NCI-H526 (cell line): ENCODE results near the gene ZFP1.

Experiments
- DNase-seq, 2 experiments: peaks; one replicate each; lab custom pipeline; 2025; lab: John Stamatoyannopoulos, UW

ZFP1 gene

DNA sequence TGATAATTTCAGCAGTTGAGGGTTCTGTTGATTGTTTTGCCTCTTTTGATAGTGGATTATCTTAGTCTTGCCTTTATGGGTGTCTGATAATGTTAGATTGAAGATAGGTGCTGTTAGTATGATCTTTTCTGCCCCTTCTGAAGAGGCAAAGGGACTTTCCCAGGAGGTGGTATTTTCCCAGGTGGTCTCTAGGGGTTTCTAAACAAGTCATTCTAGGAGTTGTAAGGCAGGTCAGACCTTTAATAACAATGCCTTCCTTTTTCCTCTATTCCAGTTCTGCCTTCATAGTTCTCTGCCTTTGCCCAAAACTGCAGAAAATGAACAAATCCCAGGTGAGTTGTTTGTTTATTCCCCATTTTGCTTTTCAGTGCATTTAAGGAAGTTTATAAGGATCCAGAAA is 4.3 kb downstream of the ZFP1 start:
- DNase-seq: no peak

DNA sequence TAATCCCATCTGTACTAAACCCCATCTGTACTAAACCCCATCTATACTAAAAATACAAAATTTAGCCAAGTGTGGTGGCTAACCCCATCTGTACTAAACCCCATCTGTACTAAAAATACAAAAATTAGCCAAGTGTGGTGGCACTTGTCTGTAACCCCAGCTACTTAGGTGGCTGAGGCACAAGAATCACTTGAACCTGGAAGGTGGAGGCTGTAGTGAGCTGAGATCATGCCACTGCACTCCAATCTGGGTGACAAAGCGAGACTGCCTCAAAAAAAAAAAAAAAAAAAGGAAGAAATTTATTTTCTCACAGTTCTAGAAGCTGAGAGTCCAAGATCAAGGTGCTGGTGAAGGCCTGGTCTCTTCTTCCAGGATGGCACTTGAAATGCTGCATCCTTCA is 12.1 kb downstream of the ZFP1 start:
- no peak for DNase-seq

DNA sequence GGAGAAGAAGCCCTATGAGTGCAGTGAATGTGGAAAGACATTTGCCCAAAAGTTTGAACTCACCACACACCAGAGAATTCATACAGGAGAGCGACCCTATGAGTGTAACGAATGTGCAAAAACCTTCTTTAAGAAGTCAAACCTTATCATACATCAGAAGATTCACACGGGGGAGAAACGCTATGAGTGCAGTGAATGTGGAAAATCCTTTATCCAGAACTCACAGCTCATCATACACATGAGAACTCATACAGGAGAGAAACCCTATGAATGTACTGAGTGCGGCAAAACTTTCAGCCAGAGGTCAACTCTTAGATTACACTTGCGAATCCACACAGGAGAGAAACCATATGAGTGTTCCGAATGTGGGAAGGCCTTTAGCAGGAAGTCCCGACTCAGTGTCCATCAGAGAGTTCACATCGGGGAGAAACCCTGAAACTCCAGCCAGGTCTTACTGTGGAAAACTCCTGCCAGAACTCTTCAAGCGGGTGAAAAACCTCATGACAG is 21.6 kb downstream of the ZFP1 start:
- no peak for DNase-seq

DNA sequence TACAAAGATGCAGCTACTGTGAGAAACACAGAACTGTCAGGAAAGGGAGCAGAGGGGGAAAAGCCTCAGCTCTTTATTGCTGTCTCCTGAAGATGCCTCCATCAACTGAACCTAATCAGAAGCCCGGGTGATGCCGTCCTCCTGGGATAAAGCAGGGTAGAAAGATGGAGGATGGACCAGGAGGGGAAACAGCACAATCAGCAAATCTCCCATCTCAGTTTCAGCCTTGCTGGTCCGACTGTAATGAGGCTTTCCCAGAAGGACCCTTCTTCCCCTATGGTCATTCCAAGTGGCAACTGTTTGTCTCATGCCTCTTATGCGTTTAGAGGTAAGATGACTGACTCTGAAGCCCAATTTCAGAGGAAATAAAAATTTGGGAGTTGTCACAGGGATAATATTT is 24.3 kb downstream of the ZFP1 start:
- DNase-seq: no peak

DNA sequence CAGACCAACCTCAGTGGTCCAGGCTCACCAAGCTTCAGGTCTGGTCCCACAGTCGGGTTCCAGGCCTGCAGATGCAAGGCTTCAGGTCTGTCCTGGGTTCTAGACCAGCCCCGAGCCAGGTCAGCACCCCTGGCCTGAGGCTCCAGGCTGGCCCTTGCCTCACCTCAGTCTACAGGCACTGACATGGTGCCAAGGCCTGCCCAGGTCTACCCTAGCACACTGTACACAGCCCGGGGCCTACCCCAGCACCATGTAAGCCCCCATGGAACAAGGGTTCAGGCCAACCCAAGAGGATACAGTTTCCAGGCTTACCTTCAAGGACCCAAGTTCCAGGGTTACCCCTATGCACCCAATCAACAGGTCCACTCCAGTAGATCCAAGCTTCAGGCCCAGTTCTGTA is 26.8 kb downstream of the ZFP1 start:
- DNase-seq: no peak

DNA sequence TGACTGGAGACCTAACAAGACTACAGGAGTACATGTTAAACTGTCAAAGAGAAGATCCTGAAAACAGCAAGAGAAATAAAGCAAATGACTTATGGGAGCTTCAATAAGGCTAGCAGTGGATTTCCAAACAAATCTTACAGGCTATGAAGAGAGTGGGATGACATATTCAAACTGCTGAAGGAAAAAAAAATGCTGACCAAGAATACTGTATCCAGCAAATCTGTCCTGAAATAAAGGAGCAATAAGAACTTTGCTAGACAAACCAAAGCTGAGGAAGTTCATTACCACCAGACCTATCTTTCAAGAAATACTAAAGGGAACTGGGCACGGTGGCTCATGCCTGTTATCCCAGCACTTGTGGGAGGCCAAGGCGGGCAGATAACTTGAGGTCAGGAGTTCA is 28.6 kb downstream of the ZFP1 start:
- no peak for DNase-seq

DNA sequence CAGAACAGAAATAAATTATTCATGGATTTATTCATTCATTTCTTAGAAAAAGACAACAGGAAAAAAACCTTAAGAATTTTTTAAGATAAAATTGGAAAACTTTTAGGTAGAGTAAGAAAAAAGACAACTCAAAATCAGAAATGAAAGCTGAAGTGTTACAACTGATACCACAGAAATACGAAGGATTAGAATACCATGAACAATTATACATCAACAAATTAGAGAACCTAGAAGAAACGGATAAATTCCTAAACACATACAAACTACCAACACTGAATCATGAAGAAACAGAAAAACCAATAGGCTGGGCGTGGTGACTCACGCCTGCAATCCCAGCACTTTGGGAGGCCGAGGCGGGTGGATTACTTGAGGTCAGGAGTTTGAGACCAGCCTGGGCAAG is 30.9 kb downstream of the ZFP1 start:
- no peak for DNase-seq

DNA sequence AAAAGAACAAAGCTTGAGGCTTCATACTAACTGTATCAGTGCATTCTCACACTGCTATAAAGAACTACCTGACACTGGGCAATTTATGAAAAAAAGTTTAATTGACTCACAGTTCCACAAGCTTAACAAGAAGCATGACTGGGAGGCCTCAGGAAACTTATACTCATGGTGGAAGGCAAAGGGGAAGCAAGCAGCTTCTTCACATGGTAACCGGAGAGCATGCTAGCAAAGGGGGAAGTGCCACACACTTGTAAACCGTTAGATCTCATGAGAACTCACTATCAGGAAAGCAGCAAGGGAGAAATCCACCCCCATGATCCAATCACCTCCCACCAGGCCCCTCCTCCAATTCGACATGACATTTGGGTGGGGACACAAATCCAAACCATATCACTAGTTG is 33.3 kb downstream of the ZFP1 start:
- DNase-seq: no peak

DNA sequence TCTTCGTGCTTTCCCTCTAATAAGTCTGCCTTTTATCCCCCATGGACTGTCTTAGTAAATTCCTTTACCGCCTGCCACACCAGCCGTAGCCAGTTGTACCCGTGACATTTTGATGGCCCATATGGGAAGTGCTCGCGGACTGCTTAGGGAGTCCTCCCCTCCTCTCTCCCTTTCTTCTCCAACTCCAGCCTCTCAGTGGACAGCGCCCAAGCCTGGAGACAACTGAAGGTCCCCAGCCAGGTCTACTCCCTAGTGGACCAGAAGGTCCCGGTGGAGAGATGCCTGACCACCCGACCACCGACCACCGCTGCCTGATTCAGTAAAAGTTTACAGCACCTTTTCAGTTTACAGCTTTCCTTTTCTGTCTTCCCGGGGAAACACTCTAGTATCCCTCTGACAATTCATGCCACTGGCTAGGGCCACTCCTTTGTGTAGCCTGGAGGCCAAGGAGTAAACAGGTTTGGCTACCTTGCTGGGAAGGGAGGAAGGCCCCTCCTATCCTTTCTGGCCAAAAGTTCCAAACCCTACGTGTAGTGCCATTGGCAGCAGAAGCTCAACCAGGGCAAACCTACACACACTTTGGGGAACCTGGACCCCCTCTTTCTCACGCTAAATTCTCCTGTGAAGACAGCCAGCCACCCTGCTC is 40.6 kb downstream of the ZFP1 start:
- no peak for DNase-seq

DNA sequence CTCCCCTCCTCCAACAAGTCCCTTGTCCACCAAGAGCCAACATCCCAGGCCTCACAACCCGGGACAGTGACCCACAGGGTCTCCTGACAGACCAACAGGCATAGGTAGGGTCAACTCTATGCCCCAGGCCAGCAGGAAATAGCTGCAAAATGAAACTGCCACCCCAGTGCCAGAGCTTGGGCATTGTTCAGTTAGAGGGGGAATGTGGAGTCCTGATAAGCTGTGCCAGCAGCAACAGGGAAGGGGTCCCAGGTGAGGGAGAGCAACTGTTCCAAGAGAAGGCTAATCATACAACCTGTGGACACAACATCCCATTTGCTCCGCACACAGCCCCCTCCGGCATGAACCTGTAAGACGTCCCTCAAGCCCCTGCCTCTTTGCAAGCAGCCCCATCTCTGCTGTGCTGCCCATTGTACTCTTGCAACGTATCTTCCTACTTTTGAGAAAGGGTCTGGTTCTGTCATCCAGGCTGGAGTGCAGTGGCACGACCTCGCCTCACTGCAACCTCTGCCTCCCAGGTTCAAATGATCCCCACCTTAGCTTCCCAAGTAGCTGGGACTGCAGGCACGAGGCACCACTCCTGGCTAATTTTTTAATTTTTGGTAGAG is 41.4 kb downstream of the ZFP1 start:
- no peak for DNase-seq

DNA sequence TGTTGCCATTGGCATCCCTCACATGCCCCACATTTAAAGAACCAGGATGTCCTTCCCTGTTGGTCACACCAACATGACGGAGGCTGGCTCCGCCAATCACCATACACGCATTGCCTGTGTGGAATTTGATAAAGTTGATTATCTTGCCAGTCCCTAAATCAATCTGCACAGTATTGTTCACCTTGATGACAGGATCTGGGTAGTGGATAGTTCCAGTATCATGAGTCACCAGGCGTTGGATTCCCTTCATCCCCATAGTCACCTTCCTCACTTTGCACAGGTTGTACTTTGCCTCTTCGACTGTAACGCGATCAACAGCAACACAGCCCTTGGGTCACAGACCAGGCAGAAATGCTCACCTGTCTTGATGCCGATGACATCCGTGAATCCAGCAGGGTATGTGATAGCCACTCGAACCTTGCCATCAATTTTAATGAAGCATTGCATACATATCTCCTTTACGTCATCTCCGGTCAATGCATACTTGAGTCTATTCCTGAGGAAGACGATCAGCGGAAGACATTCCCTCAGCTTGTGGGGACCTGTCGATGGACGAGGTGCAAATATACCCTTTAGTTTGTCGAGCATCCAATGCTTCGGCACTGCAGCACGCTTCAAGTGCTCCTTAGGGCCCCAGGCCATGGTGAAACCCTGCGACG is 44.4 kb downstream of the ZFP1 start:
- DNase-seq: no peak

DNA sequence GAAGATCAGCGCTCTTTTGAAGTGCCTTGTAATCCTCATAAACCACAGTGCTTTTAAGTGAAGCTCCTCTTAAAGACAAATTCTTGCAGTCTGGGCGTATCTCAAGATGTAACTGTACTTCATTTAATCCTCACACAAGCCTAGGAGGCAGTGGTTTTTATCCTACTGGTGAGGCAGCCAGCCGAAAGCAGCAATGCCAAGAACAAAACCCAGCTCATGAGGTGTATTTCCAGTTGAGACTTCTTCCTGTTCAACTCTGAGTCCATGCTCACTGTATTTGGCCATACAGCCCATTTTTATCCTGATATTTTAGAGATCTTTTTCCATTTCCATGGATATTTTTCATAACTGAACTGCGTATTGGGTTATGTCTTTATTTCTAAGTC is 44.9 kb downstream of the ZFP1 start:
- DNase-seq: no peak

DNA sequence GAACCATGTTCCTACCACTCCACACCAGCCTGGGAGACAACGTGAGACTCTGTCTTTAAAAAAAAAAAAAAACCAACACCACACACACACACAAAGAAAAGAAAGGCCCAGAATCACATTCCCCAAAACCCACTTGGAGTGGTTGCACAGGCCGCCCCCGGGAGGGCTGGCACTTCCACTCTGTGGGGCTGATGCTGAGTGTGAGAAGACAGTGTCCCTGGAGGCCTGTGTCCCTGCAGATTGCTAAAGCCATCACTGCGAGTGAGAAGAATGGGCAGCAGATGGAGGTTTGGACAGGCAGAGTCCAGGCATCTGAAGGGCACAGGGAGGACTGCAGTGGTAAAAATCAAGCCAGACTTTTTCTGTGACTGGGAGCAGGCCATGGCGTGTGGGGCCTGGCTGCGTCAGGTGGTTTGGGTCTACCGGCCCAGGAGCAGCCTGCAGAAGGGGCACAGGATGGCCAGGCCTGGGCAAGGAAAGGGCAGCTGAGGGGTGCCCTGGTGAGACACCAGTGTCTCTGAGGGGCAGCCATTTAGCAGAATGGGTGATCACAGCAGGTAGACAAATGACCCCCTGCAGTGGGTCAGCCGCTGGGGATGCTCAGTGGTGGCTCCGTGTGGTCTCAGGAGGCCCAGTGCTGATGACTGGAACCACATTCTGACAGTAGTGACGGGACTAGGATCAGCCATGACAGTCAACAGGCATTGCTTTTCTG is 45.6 kb downstream of the ZFP1 start:
- DNase-seq: no peak

DNA sequence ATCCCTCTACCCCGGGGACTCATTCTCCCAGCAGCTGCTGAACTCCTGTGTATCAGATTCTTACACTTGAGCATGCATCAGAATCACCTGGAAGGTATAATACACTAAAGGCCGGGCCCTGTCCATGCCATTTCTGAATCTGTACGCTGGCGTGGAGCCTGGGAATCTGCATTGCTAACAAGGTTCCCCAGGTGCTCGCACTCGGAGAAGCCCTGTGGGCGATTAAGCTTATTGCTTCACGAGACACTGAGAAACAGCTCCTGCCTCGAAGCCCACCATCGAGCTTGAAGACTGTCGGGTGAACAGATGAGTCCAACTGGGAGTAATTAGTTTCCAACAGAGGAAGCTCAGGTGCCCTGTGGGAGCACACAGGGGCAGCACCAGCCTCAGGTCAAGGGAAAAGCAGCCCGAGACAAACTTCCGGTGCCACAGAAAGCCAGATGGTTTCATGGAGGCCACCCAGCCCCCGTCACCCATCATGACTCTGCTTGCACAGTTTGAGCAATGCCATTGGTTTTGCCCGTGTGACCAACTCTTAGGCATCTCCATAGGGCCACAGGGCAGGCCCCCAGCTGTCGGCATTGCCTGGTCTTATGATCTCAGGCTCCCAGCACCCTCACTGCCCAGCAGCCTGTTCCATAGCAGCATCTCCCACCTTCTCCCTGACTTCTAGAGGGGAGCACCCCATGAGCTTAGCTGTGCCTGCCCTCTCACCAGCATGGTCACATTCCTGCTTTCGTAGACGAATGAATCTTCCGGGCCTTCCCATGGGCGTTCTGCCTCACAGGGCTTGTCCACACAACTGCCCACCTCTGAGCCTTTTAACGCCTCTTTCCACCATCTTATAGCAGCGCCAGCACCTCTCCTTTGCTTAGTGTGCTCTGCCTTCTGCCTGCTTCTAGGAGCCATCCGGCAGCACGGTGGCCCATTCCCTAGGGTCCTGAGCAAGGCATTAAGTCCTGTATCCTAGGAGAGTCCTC is 47.8 kb downstream of the ZFP1 start:
- DNase-seq: no peak

DNA sequence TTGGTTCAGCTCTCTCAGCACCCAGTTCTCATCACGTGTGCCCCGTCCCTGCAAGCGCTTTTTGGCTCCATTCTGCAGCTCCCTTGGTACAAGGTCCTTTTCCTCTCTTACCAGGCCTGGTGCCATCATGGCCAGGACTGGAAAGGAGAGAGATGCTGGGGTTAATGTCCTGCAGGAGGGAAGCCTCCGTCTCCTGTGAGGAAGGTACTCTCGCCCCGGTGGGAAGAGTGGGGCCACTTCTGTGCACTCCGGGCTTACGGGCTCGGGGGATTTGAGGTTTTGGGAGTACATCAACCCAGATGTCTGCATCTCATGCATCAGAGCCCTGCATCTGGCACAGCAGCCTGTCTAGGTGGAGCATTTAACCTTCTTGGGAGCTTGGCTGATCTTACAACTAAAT is 48.5 kb downstream of the ZFP1 start:
- no peak for DNase-seq

DNA sequence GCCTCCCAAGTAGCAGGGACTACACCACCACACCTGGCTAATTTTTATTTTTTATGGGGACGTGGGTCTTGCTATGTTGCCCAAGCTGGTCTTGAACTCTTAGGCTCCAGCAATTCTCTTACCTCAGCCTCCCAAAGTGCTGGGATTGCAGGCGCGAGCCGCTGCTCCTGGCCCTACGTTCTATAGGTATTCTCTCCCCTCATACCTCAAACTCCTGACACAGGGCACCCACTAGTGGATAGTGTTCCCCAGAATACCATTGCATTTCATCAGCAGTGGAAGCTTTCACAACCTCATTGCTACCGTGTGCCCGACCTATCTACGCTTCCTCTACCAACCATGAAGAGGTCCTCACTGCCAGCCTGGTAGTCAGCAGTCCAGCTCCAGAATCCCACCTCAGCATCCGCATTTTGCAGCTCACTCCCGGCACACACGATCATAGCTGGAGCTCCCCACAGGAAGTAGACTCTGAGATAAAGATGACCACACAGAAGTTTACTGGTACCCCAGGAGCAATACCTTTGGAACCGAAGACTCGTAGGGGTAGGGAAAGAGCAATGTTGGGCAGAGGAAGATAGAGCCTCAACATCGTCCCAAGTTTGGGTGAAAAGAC is 49.3 kb downstream of the ZFP1 start:
- DNase-seq: peak in 1 of 2 experiments; percentile 2

DNA sequence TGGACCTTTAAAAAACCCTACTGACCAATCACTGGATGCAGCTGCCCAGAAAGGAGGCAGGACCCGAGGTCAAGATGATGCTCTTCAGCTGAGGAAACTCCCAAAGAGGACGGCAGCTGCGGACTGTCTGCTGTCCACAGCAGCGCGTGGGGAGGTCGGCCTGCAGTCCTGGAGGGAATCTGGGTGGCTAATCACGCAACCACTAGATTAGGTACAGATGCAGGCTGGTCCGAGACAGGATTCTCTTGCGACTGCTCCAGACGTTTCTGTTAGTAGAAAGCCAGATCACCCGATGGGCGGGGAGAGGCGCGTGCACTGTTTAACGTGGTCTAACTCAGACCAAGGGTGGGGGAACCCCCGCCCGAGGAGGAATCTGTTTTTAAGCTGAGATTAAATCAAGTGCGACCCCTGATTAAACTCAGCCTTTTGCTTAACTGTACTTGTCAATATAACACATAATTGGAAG is 49.8 kb downstream of the ZFP1 start:
- DNase-seq: no peak

DNA sequence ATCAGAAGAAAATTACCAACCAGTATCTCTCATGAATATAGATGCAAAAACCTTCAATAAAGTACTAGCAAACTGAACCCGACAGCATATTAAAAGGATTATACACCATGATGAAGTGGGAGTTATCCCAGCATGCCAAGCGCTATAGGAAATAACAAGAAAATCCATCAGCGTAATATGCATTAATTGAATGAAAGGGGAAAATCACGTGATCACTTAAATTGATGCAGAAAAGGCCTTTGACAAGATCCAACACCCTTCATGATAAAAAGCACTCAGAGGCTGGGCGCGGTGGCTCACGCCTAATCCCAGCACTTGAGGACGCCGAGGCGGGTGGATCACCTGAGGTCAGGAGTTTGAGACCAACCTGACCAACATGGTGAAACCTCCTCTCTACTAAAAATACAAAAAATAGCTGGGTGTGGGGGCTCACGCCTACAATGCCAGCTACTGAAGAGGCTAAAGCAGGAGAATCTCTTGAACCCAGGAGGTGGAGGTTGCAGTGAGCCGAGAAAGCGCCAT is 53.8 kb downstream of the ZFP1 start:
- no peak for DNase-seq

DNA sequence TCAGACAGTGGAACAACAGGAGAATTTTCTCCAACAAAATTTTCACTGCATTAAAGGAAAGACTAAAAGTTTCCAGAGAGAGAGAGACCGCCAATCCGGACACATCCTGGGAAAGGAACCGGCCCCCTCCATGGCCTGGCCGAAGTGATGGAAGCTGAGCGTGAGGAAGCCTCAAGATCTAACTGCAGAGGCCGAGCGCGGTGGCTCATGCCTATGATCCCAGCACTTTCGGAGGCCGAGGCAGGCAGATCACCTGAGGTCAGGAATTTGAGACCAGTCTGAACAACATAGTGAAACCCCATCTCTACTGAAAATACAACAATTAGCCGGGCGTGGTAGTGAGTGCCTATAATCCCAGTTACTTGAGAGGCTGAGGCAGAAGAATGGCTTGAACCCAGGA is 54.8 kb downstream of the ZFP1 start:
- no peak for DNase-seq

DNA sequence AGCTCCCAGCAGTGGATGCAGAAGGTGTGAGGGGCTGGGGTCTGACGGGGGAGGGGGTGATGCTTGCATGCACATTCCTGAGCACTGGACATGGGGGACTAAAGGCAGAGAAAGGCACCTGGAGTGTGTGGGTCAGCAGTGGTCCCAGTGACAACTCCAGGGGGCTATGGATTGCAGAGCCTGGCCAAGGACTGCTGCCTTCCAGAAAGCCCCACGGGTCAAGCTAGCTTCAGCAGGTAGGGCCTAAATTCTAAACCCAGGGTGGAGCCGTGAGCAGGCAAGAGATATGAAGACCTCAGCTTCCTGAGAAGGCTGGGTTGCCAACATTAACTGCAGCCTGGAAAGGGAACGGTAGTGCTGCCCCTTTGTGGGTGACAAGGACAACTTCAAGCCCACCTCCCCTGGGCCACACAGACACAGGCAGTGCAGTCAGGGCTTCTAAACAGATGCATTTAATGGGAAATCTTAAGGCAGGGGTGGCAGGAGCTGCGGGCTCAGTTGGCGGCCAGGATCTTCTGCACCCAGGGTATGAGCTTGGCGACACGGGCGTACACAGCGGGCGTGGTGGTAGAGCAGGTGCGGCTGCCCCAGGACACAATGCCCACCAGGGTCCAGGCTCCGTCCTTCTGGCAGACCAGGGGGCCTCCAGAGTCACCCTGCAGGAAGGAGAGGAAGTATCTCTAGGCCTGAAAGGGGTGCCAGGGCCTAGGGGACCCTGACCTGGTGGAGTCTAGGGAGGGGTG is 55.5 kb downstream of the ZFP1 start:
- DNase-seq: no peak
